ENCODE data around the gene LRP5. TPM values are rescaled to one million over a fixed set of nuclear protein-coding genes. Genes with fewer than 3 reads are reported as not detected.

Gene LRP5
- total RNA-seq, 1 donor = 0.42 TPM

- peaks cover 33% of the 10 kb centered on the region for H3K4me1 ChIP-seq (ENCODE audit: insufficient read depth, low read length)
- no peak overlapping the region for H3K4me3 ChIP-seq (ENCODE audit: low read length)
- H3K27me3 ChIP-seq (ENCODE audit: insufficient read depth, low read length) = no peaks in the 10 kb centered on the region
- H3K9me3 ChIP-seq (ENCODE audit: low read depth, low read length) = no peaks in the 10 kb centered on the region
Measured at GRCh38 chr11:68327586-68328370, 15.4 kb downstream of the LRP5 start.

- no peak overlapping the region for H3K4me3 ChIP-seq (ENCODE audit: low read length)
- H3K4me1 ChIP-seq (ENCODE audit: insufficient read depth, low read length) = peaks cover 33% of the 10 kb centered on the region
- no peaks in the 10 kb centered on the region for H3K9me3 ChIP-seq (ENCODE audit: low read depth, low read length)
- H3K27me3 ChIP-seq (ENCODE audit: insufficient read depth, low read length) = no peaks in the 10 kb centered on the region
Measured at GRCh38 chr11:68328374-68329091, 16.1 kb downstream of the LRP5 start.

GRCh38 chr11:68329536-68329935 lies 17.1 kb downstream of the LRP5 start:
- Histone ChIP-seq H3K4me3 (ENCODE audit: low read length) (no peak overlapping the region), H3K27me3 (ENCODE audit: insufficient read depth, low read length) (no peaks in the 10 kb centered on the region), H3K9me3 (ENCODE audit: low read depth, low read length) (no peaks in the 10 kb centered on the region), H3K4me1 (ENCODE audit: insufficient read depth, low read length) (peaks cover 33% of the 10 kb centered on the region)

- Histone ChIP-seq H3K4me1 (ENCODE audit: insufficient read depth, low read length) (peaks cover 33% of the 10 kb centered on the region), H3K9me3 (ENCODE audit: low read depth, low read length) (no peaks in the 10 kb centered on the region), H3K27me3 (ENCODE audit: insufficient read depth, low read length) (no peaks in the 10 kb centered on the region), H3K4me3 (ENCODE audit: low read length) (no peak overlapping the region)
Measured at GRCh38 chr11:68329978-68330699, 17.7 kb downstream of the LRP5 start.

GRCh38 chr11:68330700-68331337 lies 18.4 kb downstream of the LRP5 start:
- H3K4me3 ChIP-seq (ENCODE audit: low read length) = no peak overlapping the region
- no peaks in the 10 kb centered on the region for H3K27me3 ChIP-seq (ENCODE audit: insufficient read depth, low read length)
- H3K9me3 ChIP-seq (ENCODE audit: low read depth, low read length) = no peaks in the 10 kb centered on the region
- peaks cover 39% of the 10 kb centered on the region for H3K4me1 ChIP-seq (ENCODE audit: insufficient read depth, low read length)

- Histone ChIP-seq H3K4me3 (ENCODE audit: low read length) (no peak overlapping the region), H3K9me3 (ENCODE audit: low read depth, low read length) (no peaks in the 10 kb centered on the region), H3K27me3 (ENCODE audit: insufficient read depth, low read length) (no peaks in the 10 kb centered on the region), H3K4me1 (ENCODE audit: insufficient read depth, low read length) (peaks cover 40% of the 10 kb centered on the region)
Measured at GRCh38 chr11:68331338-68331947, 19.1 kb downstream of the LRP5 start.

GRCh38 chr11:68332186-68332585 lies 19.8 kb downstream of the LRP5 start:
- no peak overlapping the region for H3K4me3 ChIP-seq (ENCODE audit: low read length)
- H3K9me3 ChIP-seq (ENCODE audit: low read depth, low read length) = no peaks in the 10 kb centered on the region
- H3K27me3 ChIP-seq (ENCODE audit: insufficient read depth, low read length) = no peaks in the 10 kb centered on the region
- H3K4me1 ChIP-seq (ENCODE audit: insufficient read depth, low read length) = peaks cover 46% of the 10 kb centered on the region

GRCh38 chr11:68333173-68333572 lies 20.8 kb downstream of the LRP5 start:
- H3K9me3 ChIP-seq (ENCODE audit: low read depth, low read length) = no peaks in the 10 kb centered on the region
- peaks cover 45% of the 10 kb centered on the region for H3K4me1 ChIP-seq (ENCODE audit: insufficient read depth, low read length)

GRCh38 chr11:68334923-68335322 lies 22.5 kb downstream of the LRP5 start:
- Histone ChIP-seq H3K27me3 (ENCODE audit: insufficient read depth, low read length) (no peaks in the 10 kb centered on the region), H3K4me1 (ENCODE audit: insufficient read depth, low read length) (peaks cover 38% of the 10 kb centered on the region), H3K9me3 (ENCODE audit: low read depth, low read length) (no peaks in the 10 kb centered on the region), H3K4me3 (ENCODE audit: low read length) (no peak overlapping the region)

More at GRCh38 chr11:68333173-68333572, 20.8 kb downstream of the LRP5 start:
- H3K27me3 ChIP-seq (ENCODE audit: insufficient read depth, low read length) = no peaks in the 10 kb centered on the region
- no peak overlapping the region for H3K4me3 ChIP-seq (ENCODE audit: low read length)

GRCh38 chr11:68335683-68336082 lies 23.3 kb downstream of the LRP5 start:
- H3K4me1 ChIP-seq (ENCODE audit: insufficient read depth, low read length) = peaks cover 40% of the 10 kb centered on the region
- no peaks in the 10 kb centered on the region for H3K27me3 ChIP-seq (ENCODE audit: insufficient read depth, low read length)
- no peaks in the 10 kb centered on the region for H3K9me3 ChIP-seq (ENCODE audit: low read depth, low read length)
- H3K4me3 ChIP-seq (ENCODE audit: low read length) = no peak overlapping the region

- Histone ChIP-seq H3K4me3 (ENCODE audit: low read length) (no peak overlapping the region), H3K27me3 (ENCODE audit: insufficient read depth, low read length) (no peaks in the 10 kb centered on the region), H3K9me3 (ENCODE audit: low read depth, low read length) (no peaks in the 10 kb centered on the region), H3K4me1 (ENCODE audit: insufficient read depth, low read length) (peaks cover 29% of the 10 kb centered on the region)
Measured at GRCh38 chr11:68336716-68337115, 24.3 kb downstream of the LRP5 start.

- Histone ChIP-seq H3K9me3 (ENCODE audit: low read depth, low read length) (no peaks in the 10 kb centered on the region), H3K4me3 (ENCODE audit: low read length) (no peak overlapping the region), H3K27me3 (ENCODE audit: insufficient read depth, low read length) (no peaks in the 10 kb centered on the region), H3K4me1 (ENCODE audit: insufficient read depth, low read length) (peaks cover 28% of the 10 kb centered on the region)
Measured at GRCh38 chr11:68337399-68337835, 25.0 kb downstream of the LRP5 start.

- no peaks in the 10 kb centered on the region for H3K9me3 ChIP-seq (ENCODE audit: low read depth, low read length)
- no peaks in the 10 kb centered on the region for H3K27me3 ChIP-seq (ENCODE audit: insufficient read depth, low read length)
- H3K4me1 ChIP-seq (ENCODE audit: insufficient read depth, low read length) = peaks cover 28% of the 10 kb centered on the region
- no peak overlapping the region for H3K4me3 ChIP-seq (ENCODE audit: low read length)
Measured at GRCh38 chr11:68338051-68338780, 25.8 kb downstream of the LRP5 start.
